M059J (cell line): ENCODE results near the gene SLC35G6. TPM values are rescaled to one million over a fixed set of nuclear protein-coding genes. Genes with fewer than 3 reads are reported as not detected.
"Not testable (repeated sequence)": the region's sequence is repeated elsewhere in the genome, so short reads cannot be mapped to it uniquely, and the experiment has no call there.

Source experiments
- DNase-seq: peaks from one replicate; pipeline ENCODE4 v3.0.0-alpha.2; 2012; ENCODE audit warnings: low read depth
- total RNA-seq: library from RNA; depleted of rRNA; stranded (reverse); fragments of >200 nt; shearing (Covaris generic); gene quantifications from 2 replicates; pipeline ENCODE4 v1.2.3, GENCODE V29; 2014

Gene SLC35G6
- total RNA-seq, 1 experiment from 2014 or later: not detected

DNA sequence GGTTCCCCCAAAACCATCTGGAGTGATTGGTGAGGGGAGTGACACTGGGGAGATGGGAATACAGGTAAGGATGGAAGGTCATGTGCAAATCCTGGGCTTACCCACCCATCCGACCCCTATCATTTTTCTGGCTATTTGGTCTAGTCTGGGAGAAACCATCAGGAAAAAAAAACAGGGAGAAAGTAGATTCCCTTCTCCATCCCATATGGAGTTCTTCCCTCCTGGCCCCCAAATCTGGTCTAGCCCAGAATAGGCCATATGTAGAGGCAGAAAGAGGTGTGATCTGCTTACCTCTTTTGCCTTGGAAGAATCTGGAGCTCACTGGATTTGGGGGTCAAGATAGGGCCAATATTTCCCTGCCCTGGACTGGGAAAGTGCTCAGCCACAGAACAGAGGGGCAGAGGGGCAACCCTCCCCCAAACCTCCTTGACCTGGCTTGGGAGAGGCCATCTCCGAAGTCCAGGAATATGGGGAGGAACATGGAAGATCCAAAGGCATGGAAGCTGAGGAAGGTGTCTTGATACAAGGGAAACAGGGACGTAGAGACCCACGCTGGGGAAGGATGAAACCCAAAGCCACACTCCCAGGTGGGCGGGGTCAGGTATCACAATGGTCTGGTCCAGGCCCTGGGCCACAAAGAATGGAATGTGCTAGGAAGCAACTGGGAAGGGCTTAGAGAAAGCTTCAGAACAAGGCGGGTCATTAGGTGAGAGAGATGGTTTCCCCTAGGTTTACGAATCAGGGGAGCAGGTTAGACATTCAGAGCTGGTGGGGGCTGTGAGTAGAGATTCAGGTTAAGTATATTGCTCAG is 20.2 kb upstream of the SLC35G6 start:
- DNase-seq: no peak

- no peak for DNase-seq
Measured at GRCh38 chr17:7462474-7463371, 18.5 kb upstream of the SLC35G6 start.

- no peak for DNase-seq
Measured at GRCh38 chr17:7463372-7463846, 17.8 kb upstream of the SLC35G6 start.

GRCh38 chr17:7464081-7464480 is 17.2 kb upstream of the SLC35G6 start:
- no peak for DNase-seq

DNA sequence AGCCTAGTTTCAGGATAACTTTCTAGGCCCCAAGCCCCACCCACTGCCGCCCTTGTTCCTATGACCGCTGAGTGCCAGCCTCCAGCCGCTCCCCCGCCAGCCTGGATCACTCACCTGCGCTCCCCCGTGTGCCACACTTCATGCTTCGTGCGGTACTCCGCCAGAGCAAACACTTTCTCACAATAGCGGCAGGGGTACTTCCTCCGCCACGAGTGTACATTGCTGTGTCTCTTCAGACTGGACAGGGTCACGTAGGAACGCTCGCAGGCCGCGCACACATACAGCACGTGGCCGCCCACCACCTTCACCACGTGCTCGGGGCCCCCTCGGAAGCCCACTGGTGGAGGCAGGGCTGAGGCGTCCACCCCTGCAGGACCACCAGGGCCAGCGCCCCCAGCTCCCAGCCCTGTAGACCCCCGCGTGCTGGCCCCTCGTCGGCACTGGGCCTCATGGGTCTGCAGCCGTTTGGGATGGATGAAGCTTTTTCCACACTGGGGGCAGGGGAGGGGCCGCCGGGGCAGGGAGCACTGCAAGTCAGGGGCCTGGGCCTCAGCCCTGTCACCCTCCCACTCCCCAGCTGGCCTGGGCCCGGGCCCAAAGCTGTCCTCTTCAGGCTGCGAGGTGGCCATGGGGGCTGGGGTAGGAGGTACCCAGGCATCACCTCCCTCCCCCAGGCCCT is 15.5 kb upstream of the SLC35G6 start:
- DNase-seq: no peak

GRCh38 chr17:7466318-7466638 is 15.0 kb upstream of the SLC35G6 start:
- no peak for DNase-seq

DNA sequence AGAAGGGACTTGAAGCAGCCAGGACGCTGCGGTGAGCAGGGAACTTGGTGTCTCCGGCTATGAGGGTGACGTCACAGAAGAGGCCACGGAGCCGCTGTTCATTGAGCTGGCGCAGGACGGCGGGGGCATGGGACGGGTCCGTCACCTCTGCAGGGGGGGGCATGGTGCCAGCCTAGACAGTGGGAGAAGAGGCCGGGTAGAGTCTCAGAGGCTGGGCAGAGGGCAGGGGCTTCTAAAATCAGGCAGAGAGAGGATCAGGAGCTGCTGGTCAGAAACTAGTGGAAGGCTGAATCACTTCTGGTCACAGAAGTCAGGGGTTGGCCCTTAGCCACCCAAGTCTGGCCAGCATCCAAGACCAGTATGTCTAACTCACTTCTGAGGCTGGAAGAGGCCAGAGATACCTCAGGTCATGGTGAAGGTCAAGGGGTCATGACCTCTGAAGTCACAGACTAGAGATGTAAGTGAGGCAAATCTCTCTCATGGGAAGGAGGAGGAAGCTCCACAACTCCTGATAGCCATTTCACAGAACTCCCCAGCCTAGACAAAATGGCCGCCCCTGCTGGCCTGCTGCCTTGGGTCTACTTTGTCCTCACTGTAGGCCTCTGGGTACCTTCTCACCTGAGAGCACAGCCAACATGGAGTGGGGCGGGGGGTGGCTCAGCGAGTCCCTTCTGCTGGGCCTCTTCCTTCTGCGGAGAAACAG is 14.5 kb upstream of the SLC35G6 start:
- peak; percentile 75 for DNase-seq

GRCh38 chr17:7467498-7467897 is 13.7 kb upstream of the SLC35G6 start:
- DNase-seq: no peak

- DNase-seq: no peak
Measured at GRCh38 chr17:7468290-7468689, 13.0 kb upstream of the SLC35G6 start.

DNA sequence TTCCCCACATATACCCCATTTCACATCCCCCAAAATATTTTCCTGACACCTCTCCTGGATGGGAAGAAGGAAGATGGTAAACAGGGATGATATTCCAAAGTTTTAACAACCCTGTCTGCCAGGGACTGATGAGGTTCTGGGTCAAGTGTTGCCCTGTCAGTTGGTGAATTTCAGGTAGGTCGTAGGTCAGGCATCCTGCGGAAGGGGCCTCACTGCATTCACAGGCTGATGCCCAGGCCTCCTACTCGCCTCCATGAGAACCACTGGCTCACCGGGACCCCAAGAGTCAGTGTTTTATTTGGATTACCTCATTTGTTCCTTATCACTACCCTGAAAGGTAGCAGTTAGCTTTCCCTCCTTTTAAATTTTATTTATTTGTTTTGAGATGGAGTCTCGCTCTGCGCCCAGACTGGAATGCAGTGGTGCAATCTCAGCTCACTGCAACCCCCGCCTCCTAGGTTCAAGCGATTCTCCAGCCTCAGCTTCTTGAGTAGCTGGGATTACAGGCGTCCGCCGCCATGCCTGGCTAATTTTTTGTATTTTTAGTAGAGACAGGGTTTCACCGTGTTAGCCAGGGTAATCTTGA is 12.3 kb upstream of the SLC35G6 start:
- no peak for DNase-seq

- not testable (repeated sequence) for DNase-seq
Measured at GRCh38 chr17:7469843-7470242, 11.4 kb upstream of the SLC35G6 start.

GRCh38 chr17:7470457-7470973 is 10.7 kb upstream of the SLC35G6 start:
- DNase-seq: not testable (repeated sequence)

GRCh38 chr17:7471729-7472128 is 9.5 kb upstream of the SLC35G6 start:
- no peak for DNase-seq

- DNase-seq: not testable (repeated sequence)
Measured at GRCh38 chr17:7474767-7475166, 6.5 kb upstream of the SLC35G6 start.

DNA sequence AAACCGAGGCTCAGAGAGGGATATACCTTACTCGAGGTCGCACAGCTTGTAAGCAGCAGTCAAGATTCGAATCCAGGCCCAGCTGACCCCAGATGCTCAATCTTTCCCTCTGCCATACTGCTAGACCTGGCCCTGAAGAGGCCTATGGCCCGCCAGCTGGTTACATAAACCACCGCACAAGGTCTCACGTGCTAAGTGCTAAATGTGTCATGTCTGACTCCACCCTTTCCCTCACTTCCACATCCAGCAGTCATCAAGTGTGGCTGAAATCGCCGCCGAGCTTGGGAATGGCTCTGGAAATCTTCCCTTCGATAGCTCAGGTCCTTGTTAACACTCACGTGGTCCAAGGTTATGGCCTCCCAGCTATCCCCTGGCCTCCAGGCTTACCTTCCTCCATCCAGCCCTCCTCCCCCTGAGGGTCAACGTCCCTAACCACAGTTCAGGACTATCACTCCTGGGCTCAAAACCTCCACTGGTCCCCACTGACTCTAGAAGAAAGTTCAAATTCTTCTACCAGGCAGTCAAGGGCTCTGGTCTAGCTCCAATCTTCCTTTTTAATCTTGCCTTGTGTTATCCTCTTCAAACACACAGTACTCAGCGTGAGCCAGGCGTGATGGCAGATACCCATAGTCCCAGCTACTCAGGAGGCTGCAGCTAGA is 5.4 kb upstream of the SLC35G6 start:
- no peak for DNase-seq

- DNase-seq: peak; percentile 84
Measured at GRCh38 chr17:7476494-7476893, 4.8 kb upstream of the SLC35G6 start.

- no peak for DNase-seq
Measured at GRCh38 chr17:7476951-7477350, 4.3 kb upstream of the SLC35G6 start.

GRCh38 chr17:7477392-7478275 is 3.6 kb upstream of the SLC35G6 start:
- peak; percentile 22 for DNase-seq
